Fibroblast of peridontal ligament (primary cell): ENCODE results near the gene AP2B1.

Experiments
- DNase-seq: peaks from one replicate; pipeline ENCODE4 v3.0.0-alpha.2; 2010; ENCODE audit errors: extremely low read depth

AP2B1 gene

GRCh38 chr17:35630530-35631148 is 43.5 kb downstream of the AP2B1 start:
- DNase-seq: peak; percentile 9

- DNase-seq: no peak
These were observed 53.9 kb downstream of the AP2B1 start for GRCh38 chr17:35641032-35641431.

DNA sequence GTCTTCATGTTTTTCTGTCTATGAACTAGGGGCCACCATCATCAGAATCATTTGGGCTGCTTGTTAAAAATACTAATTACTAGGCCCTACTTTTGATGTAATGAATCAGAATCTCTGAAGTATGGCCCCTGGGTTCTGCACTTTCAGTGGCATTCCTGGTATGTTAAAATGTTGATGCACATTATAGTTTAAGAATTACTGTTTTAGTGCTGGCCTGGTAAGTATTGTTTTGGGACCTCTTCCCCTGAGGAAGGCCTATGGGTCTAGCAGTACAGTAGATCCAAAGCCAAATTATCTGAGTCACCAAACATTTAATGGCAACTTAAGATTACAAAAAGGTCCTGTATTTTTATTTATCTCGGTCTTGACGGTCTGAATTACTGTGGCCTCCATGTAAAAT is 58.8 kb downstream of the AP2B1 start:
- DNase-seq: peak; percentile 19

DNA sequence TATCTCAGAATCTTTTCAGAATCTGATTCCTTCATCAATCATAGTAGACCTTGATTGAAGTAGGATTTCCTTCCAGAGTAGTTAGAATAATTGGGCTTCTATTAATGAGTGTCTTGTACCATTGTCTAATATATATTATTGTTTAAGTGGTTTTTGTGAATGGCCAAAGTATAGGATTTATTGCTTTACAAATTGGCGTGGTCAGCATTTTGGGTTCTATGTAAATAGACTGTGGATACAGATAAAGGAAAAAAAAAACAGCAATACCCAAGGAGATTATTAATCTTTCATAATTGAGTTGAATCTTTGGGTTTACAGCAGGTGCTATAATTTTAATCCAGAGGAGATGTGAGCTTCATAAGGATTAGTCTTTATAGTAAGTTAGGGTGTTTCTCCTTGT is 64.3 kb downstream of the AP2B1 start:
- DNase-seq: no peak

GRCh38 chr17:35653619-35654361 is 66.7 kb downstream of the AP2B1 start:
- no peak for DNase-seq

DNA sequence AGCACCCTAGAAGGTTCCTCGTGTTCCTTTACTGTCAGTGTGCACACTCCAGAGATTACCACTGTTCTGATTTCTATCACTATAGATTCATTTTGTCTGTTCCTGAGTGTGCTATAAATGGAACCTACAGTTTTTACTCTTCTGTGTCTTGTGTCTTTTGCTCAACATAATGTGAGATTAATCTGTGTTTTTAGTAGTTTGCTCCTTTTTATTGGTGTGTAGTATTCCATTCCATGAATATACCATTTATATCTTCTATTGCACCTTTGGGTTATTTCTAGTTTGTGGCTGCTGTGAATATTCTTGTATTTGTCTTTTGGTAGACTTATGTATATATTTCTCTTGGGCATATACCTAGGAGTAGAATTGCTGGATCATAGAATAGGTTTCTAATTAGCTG is 68.2 kb downstream of the AP2B1 start:
- DNase-seq: no peak

GRCh38 chr17:35660902-35661301 is 73.8 kb downstream of the AP2B1 start:
- DNase-seq: no peak

DNA sequence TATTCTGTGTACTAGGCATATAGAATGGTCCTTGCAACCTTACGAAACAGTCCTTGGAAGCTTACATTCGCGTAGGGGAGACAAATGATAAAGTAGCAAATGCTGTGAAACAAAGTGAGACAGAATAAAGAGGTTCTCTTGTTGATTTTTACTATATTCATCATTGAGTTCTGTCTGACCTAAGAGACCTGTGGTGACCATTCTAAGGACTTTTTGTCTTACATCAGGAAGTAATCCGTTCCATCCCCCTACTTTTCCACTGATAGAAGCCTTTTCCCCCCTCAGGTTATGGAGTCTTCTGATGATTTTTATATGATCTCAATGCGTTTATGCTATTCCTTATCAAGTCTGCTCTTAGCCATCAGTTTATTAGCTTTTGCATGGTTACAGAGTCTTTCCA is 77.6 kb downstream of the AP2B1 start:
- DNase-seq: no peak

DNA sequence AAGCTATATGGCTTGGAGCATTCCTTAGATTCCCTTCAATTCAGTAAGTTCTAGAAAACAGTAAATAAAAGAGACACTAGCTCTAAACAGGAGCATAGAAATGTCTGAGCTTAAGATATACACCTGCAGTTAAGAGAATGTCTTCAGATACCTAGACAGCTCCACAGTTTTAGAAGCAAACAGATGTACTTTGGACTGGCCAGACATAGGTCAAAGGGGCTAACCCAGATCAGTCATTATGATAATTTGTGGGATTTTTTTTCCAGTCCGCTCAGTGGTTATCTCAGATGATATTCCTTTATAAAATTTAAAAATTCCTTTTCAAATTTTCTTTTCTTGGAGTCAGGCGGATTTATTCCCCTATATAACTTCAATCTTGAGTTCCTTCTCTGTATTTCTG is 78.5 kb downstream of the AP2B1 start:
- DNase-seq: no peak

DNA sequence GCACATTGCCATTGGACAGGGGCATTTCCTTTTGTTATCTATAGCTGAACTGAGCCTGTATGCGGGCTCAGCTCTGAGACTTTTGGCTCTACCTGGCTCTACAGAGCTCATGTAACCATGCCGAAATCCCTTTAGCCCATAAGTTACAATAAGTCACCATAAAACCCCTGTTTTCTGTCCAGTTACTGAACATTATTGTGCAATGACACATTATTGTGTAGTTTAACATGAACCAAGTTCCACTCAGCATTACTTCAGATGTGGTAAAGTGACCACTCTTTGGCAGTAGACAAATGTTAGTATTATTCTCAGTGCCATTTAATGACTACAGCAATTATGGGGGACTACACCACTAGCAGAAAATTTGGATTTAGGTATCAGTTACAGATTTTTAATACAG is 78.9 kb downstream of the AP2B1 start:
- DNase-seq: peak; percentile 8

GRCh38 chr17:35666967-35667532 is 79.9 kb downstream of the AP2B1 start:
- no peak for DNase-seq

- DNase-seq: peak; percentile 23
These were observed 81.7 kb downstream of the AP2B1 start for GRCh38 chr17:35668802-35669201.

GRCh38 chr17:35674552-35674951 is 87.4 kb downstream of the AP2B1 start:
- no peak for DNase-seq

DNA sequence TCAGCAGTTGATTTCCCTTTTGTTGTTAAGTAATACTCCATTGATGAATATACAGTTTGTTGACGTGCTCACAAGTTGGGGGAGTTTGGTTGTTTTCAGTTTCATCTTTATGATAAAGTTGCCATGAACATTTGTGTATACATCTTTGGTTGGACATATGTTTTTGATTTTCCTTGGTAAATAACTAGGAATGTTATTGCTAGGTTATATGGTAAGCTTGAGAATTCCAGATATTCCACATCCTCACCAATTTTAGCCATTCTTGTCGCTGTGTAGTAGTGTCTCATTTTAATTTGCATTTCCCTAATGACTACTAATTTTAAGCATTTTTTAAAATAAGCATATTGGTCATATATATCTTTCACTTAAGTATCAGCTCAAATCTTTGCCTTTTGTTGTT is 89.3 kb downstream of the AP2B1 start:
- DNase-seq: peak; percentile 43

GRCh38 chr17:35679007-35679682 is 92.0 kb downstream of the AP2B1 start:
- no peak for DNase-seq

- no peak for DNase-seq
These were observed 96.5 kb downstream of the AP2B1 start for GRCh38 chr17:35683591-35683990.

DNA sequence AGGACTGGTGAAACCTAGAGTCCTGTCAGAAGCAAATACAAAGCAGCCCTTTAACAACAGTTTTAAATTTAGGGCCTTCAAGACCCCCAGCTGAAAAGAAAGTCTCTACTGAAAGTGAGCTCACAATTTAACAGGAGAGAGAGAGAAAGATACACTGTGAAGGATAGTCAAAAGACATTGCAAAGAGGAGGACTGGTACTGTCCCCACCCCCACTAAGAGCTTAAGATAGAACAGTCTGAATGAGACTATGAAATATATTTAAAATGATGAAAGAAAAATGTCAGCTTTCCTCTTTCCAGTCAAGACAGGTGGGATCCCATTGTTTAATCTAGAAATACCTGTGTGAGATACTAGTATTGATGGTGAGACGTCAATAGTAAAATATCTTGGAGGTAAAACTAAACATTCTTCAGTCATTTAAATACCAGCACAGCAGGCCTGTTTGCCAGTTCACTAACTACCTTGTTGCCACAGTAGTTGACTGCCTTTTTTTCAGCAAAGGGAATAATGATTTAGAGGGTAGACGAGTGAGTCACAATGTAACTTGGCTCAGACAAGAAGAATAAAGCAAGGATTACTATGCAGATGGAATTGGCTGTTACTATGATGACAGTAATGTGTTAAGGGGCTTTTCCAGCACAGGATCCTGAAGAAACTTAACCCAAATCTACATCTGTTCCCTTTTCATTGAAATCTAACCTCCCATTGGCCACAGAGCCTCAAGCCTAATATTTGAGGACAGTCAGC is 97.1 kb downstream of the AP2B1 start:
- DNase-seq: peak; percentile 47

DNA sequence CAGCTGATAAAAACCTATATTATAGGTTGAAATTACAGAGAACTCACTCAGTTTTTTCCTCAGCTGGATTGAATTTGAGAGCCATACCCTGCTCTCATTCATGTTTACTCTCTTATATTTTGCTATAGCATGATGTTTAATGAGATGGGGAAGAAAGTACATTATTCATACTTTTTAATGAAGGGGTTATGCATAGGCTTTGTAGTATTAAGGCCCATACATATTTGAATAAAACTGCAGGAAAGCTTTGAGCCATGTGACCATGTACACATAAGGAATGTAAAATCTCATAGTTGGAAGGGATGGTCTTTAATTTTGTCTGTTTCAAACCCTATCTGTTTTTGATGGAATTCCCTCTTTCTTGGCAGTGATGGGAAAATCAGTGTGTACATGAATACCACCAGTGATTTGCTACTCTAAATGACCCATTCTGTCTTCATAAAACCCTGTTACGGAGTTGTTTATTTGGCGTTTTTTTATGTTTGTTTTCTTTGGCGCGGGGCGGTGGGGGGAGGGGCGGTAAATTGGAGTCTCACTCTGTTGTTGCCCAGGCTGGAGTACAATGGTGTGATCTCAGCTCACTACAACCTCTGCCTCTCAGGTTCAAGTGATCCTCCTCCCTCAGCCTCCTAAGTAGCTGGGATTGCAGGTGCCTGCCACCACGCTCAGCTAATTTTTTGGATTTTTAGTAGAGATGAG is 105.5 kb downstream of the AP2B1 start:
- no peak for DNase-seq

DNA sequence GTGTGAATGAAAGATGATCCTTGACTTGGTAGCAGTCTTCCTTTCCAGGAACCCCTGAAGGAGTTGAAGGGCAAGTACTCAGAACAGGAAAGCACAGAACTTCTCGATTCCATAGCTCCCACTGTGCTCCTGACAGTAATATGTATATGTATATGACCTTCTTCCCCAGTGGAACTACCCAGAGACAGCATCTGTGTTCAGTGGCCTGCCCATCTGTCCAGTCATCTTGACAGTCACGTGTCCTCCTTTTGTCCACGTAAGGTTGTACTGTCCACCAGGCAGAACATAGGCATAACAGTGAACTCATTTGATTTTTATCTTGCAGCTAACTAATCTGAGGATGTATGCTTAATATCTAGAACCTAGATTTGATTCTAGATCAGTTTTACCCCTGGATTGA is 106.5 kb downstream of the AP2B1 start:
- DNase-seq: no peak

DNA sequence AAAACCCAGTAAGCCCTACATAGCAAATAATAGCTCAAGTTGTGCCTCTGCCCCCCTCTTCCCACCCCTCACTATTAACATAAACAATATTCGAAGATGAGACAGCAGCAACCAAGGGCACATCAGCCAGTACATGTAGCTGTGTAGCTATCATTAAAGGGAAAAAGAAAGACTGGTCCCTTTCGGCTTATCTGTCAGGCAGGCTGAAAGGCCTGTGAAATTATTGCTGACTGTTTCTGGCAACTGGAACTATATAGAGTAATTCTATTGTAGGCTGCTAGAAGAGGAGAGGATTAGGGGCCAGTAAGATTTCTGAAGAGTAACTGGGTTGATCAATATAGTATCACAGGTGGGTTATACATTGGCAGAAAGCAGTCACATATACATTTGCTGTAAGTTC is 107.8 kb downstream of the AP2B1 start:
- DNase-seq: no peak

DNA sequence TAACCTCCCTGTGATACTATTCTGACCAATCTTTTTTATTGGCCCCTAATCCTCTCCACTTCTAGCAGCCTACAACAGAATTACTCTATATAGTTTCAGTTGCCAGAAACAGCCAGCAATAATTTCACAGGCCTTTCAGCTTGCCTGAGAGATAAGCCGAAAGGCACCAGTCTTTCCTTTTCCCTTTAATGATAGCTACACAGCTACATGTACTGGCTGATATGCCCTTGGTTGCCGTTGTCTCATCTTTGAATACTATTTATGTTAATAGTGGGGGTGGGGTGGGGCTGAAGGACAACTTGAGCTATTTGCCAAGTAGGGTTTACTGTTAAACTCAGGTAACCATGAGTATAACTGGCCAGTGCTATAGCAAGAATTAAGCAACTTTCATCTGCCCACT is 108.5 kb downstream of the AP2B1 start:
- no peak for DNase-seq
